Suprapubic skin (tissue), 3 donors: ENCODE results near the gene ARID5A.

Experiments used
- POLR2A ChIP-seq, 2 donors: fragments of 450-650 bp; IDR thresholded peaks; one replicate each; pipeline ENCODE4 v1.6.1; 2017; ENCODE audit warnings: antibody characterized with exemption in 2 of 2, mild to moderate bottlenecking in 2 of 2, moderate library complexity in 2 of 2
- TF ChIP-seq, protein P1 (sequence below), 2 donors: fragments of 200-600 bp in 1 of 2; fragments of 450-650 bp in 1 of 2; sonication (generic) in 1 of 2; IDR thresholded peaks; one replicate each; pipeline ENCODE4 v1.5.1; 2016 to 2019; ENCODE audit warnings: antibody characterized with exemption in 2 of 2, mild to moderate bottlenecking in 1 of 2, moderate library complexity in 1 of 2

DNA sequence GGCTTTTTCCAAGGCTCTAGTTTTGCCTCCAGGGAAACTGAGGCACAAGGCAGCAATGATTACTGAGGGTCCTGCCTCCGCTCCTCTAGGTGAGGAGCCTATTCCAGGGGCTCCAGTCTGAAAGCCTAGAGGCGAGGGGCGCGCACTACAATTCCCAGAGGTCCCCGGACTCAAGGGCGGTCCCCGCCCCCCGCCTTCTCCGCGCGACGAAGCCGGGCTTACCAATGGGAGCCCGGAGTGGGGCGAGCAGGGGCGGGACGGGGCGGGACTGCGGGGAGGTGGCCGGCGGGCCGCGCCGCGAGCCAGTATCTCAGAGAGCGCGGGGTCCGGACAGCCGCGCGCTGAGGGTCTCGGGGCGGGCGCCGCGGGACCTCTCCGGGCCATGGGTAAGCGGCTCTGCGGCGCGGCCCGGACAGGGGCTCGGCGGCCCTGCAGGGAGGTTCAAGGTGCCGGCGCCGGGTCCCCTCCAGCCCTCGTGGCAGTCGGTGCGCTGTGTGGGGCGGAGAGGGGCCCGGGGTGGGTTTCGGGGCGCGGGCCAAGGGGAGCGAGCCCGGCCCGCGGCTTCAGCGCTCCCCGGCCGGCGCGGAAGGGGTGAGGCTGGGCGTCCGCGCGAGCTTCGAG lies at the start of gene ARID5A:
- TF ChIP-seq, protein P1, sequence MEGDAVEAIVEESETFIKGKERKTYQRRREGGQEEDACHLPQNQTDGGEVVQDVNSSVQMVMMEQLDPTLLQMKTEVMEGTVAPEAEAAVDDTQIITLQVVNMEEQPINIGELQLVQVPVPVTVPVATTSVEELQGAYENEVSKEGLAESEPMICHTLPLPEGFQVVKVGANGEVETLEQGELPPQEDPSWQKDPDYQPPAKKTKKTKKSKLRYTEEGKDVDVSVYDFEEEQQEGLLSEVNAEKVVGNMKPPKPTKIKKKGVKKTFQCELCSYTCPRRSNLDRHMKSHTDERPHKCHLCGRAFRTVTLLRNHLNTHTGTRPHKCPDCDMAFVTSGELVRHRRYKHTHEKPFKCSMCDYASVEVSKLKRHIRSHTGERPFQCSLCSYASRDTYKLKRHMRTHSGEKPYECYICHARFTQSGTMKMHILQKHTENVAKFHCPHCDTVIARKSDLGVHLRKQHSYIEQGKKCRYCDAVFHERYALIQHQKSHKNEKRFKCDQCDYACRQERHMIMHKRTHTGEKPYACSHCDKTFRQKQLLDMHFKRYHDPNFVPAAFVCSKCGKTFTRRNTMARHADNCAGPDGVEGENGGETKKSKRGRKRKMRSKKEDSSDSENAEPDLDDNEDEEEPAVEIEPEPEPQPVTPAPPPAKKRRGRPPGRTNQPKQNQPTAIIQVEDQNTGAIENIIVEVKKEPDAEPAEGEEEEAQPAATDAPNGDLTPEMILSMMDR (IDR thresholded peaks at IDR 0.05) = peak; percentile 5 to 33
- TF ChIP-seq POLR2A (IDR thresholded peaks at IDR 0.05) = peak; percentile 69 to 97
